CD4-positive, CD25-positive, alpha-beta regulatory T cell (primary cell): ENCODE measurements around the gene STARD3. TPM values are rescaled to one million over a fixed set of nuclear protein-coding genes. Genes with fewer than 3 reads are reported as not detected.

Experiments used
- ATAC-seq, 2 donors: fragments of 150-1000 bp; cut with Tn5 transposase; one replicate each; pipeline ENCODE4 v1.10.0; 2021; ENCODE audit warnings: low read depth in 2 of 2, moderate number of reproducible peaks in 2 of 2, moderate library complexity in 1 of 2
- DNase-seq, 3 donors: peaks; one replicate each; pipeline versions ENCODE4 v3.0.0 to v3.0.0-alpha.2; 2012 to 2022; ENCODE audit warnings: mixed read lengths in 1 of 3
- H3K27ac ChIP-seq: one replicate; pipeline ENCODE4 v1.7.0; 2013; ENCODE audit warnings: mild to moderate bottlenecking, low read length; ENCODE audit not compliant: insufficient read depth, poor library complexity, severe bottlenecking
- H3K27me3 ChIP-seq: one replicate; pipeline ENCODE4 v1.7.0; 2013; ENCODE audit warnings: low read length; ENCODE audit not compliant: control insufficient read depth, insufficient read depth
- H3K36me3 ChIP-seq: one replicate; pipeline ENCODE4 v1.7.0; 2013; ENCODE audit warnings: mild to moderate bottlenecking, low read length, moderate library complexity; ENCODE audit not compliant: control insufficient read depth, insufficient read depth
- H3K4me1 ChIP-seq: 2 replicates; pipeline ENCODE4 v1.7.0; 2013; ENCODE audit warnings: mild to moderate bottlenecking, low read length; ENCODE audit not compliant: insufficient read depth, control insufficient read depth, poor library complexity, severe bottlenecking
- H3K4me3 ChIP-seq: one replicate; pipeline ENCODE4 v1.7.0; 2013; ENCODE audit warnings: low read depth, mild to moderate bottlenecking, low read length, moderate library complexity
- H3K9me3 ChIP-seq, 2 experiments: 1 replicate in 1 of 2; 2 replicates in 1 of 2; pipeline ENCODE4 v1.7.0; 2013; ENCODE audit warnings: low read length in 2 of 2, mild to moderate bottlenecking in 1 of 2, moderate library complexity in 1 of 2; ENCODE audit not compliant: control insufficient read depth in 2 of 2
- H3K27ac Mint-ChIP-seq, 3 donors: one replicate each; pipeline ENCODE4 v1.8.0; 2020 to 2022; ENCODE audit warnings: mild to moderate bottlenecking in 3 of 3, mixed read lengths in 3 of 3, moderate library complexity in 2 of 3
- H3K27me3 Mint-ChIP-seq: one replicate; pipeline ENCODE4 v1.8.0; 2022; ENCODE audit warnings: mild to moderate bottlenecking, mixed read lengths
- H3K36me3 Mint-ChIP-seq: one replicate; pipeline ENCODE4 v1.8.0; 2020; ENCODE audit warnings: mixed read lengths
- H3K4me1 Mint-ChIP-seq, 4 donors: one replicate each; pipeline ENCODE4 v1.8.0; 2020 to 2022; ENCODE audit warnings: mixed read lengths in 4 of 4, mild to moderate bottlenecking in 1 of 4
- H3K4me3 Mint-ChIP-seq, 4 donors: one replicate each; pipeline ENCODE4 v1.8.0; 2020 to 2022; ENCODE audit warnings: mild to moderate bottlenecking in 4 of 4, mixed read lengths in 4 of 4, moderate library complexity in 3 of 4
- H3K9me3 Mint-ChIP-seq, 7 donors: one replicate each; pipeline ENCODE4 v1.8.0; 2020 to 2022; ENCODE audit warnings: mixed read lengths in 7 of 7, mild to moderate bottlenecking in 3 of 7, moderate library complexity in 2 of 7
- polyA plus RNA-seq, 4 donors: library from polyadenylated mRNA; unstranded; fragments of 300-500 nt; fragmentation: Illumina TruSeq; gene quantifications; one replicate each; pipeline ENCODE4 v1.2.3, GENCODE V29; 2021
- total RNA-seq: library from RNA; stranded (reverse); gene quantifications from one replicate; pipeline ENCODE4 v1.2.3, GENCODE V29; 2022

Gene STARD3
- total and polyA plus RNA-seq, 5 donors from 2014 or later, result 45.4 to 95.9 (median 46.7) TPM

- Histone ChIP-seq H3K36me3 (no peaks in the 10 kb centered on the region), H3K4me3 (no peak overlapping the region), H3K27ac (no peak overlapping the region), H3K9me3 (no peaks in the 10 kb centered on the region), H3K4me1 (peaks cover 37% of the 10 kb centered on the region), H3K27me3 (peaks cover 1% of the 10 kb centered on the region)
- Mint-ChIP-seq H3K4me1 (peaks cover 10 to 36% (median 19%) of the 10 kb centered on the region in 4 donors), H3K36me3 (no peaks in the 10 kb centered on the region), H3K9me3 (peaks cover 0 to 1% (median 0%) of the 10 kb centered on the region in 7 donors), H3K27ac (no peak overlapping the region), H3K4me3 (no peak overlapping the region), H3K27me3 (peaks cover 30% of the 10 kb centered on the region)
- DNase-seq (no peak), ATAC-seq (no peak)
Measured at GRCh38 chr17:39633570-39634183, 3.3 kb upstream of the STARD3 start.

GRCh38 chr17:39634384-39634871, 2.5 kb upstream of the STARD3 start:
- peaks cover 45% of the 10 kb centered on the region for H3K4me1 ChIP-seq
- no peaks in the 10 kb centered on the region for H3K36me3 Mint-ChIP-seq
- peak overlapping the region in 1 of 3 donors; percentile 38 for H3K27ac Mint-ChIP-seq
- ATAC-seq (no peak), DNase-seq (peak in 2 of 3 donors; percentile 46 to 51)
- no peak overlapping the region for H3K4me3 ChIP-seq
- H3K9me3 ChIP-seq, result no peaks in the 10 kb centered on the region
- peaks cover 26% of the 10 kb centered on the region for H3K27me3 Mint-ChIP-seq
- H3K9me3 Mint-ChIP-seq, result peaks cover 0 to 1% (median 0%) of the 10 kb centered on the region in 7 donors
- H3K27ac ChIP-seq, result no peak overlapping the region
- no peaks in the 10 kb centered on the region for H3K36me3 ChIP-seq
- H3K4me3 Mint-ChIP-seq, result peak overlapping the region; percentile 13 to 80 (median 41)
- H3K27me3 ChIP-seq, result no peaks in the 10 kb centered on the region
- H3K4me1 Mint-ChIP-seq, result peaks cover 11 to 43% (median 24%) of the 10 kb centered on the region in 4 donors

GRCh38 chr17:39635614-39636176, 1.2 kb upstream of the STARD3 start:
- Histone ChIP-seq H3K4me3 (no peak overlapping the region), H3K27me3 (no peaks in the 10 kb centered on the region), H3K36me3 (peaks cover 1% of the 10 kb centered on the region), H3K27ac (no peak overlapping the region), H3K4me1 (peaks cover 57% of the 10 kb centered on the region), H3K9me3 (no peaks in the 10 kb centered on the region)
- Mint-ChIP-seq H3K4me3 (peak overlapping the region; percentile 92 to 96 (median 94)), H3K9me3 (peaks cover 0 to 1% (median 0%) of the 10 kb centered on the region in 7 donors), H3K27ac (peak overlapping the region; percentile 60 to 90 (median 83)), H3K27me3 (peaks cover 17% of the 10 kb centered on the region), H3K36me3 (no peaks in the 10 kb centered on the region), H3K4me1 (peaks cover 11 to 53% (median 30%) of the 10 kb centered on the region in 4 donors)
- ATAC-seq (no peak), DNase-seq (no peak)

- H3K4me1 ChIP-seq, result peaks cover 62% of the 10 kb centered on the region
- Mint-ChIP-seq H3K4me3 (peak overlapping the region; percentile 92 to 96 (median 94)), H3K27me3 (peaks cover 9% of the 10 kb centered on the region), H3K4me1 (peaks cover 11 to 57% (median 37%) of the 10 kb centered on the region in 4 donors), H3K27ac (peak overlapping the region; percentile 63 to 90 (median 83)), H3K36me3 (no peaks in the 10 kb centered on the region), H3K9me3 (no peaks in the 10 kb centered on the region)
- no peaks in the 10 kb centered on the region for H3K9me3 ChIP-seq
- ATAC-seq (no peak), DNase-seq (no peak)
- H3K27me3 ChIP-seq, result no peaks in the 10 kb centered on the region
- H3K27ac ChIP-seq, result peak overlapping the region; percentile 89
- peaks cover 2% of the 10 kb centered on the region for H3K36me3 ChIP-seq
- peak overlapping the region; percentile 73 for H3K4me3 ChIP-seq
Measured at GRCh38 chr17:39636587-39636926, 387 bp upstream of the STARD3 start.

GRCh38 chr17:39638317-39638716, 1.4 kb downstream of the STARD3 start:
- Histone ChIP-seq H3K9me3 (no peaks in the 10 kb centered on the region), H3K27me3 (no peaks in the 10 kb centered on the region), H3K27ac (no peak overlapping the region), H3K4me3 (peak overlapping the region; percentile 96), H3K36me3 (peaks cover 2% of the 10 kb centered on the region), H3K4me1 (peaks cover 62% of the 10 kb centered on the region)
- Mint-ChIP-seq H3K4me3 (peak overlapping the region; percentile 92 to 96 (median 94)), H3K9me3 (no peaks in the 10 kb centered on the region), H3K27me3 (peaks cover 4% of the 10 kb centered on the region), H3K4me1 (peaks cover 11 to 71% (median 48%) of the 10 kb centered on the region in 4 donors), H3K36me3 (peaks cover 6% of the 10 kb centered on the region), H3K27ac (peak overlapping the region; percentile 65 to 92 (median 90))
- DNase-seq (no peak), ATAC-seq (no peak)

- H3K36me3 Mint-ChIP-seq, result peaks cover 6% of the 10 kb centered on the region
- H3K4me3 ChIP-seq, result peak overlapping the region; percentile 96
Measured at GRCh38 chr17:39639043-39639442, 2.1 kb downstream of the STARD3 start.

GRCh38 chr17:39639566-39640458, 2.9 kb downstream of the STARD3 start:
- Histone ChIP-seq H3K4me3 (no peak overlapping the region), H3K27me3 (no peaks in the 10 kb centered on the region), H3K9me3 (no peaks in the 10 kb centered on the region), H3K36me3 (peaks cover 5% of the 10 kb centered on the region), H3K4me1 (peaks cover 54% of the 10 kb centered on the region), H3K27ac (no peak overlapping the region)
- ATAC-seq (no peak), DNase-seq (no peak)
- Mint-ChIP-seq H3K4me3 (peak overlapping the region; percentile 58 to 92 (median 63)), H3K27me3 (no peaks in the 10 kb centered on the region), H3K36me3 (peaks cover 6% of the 10 kb centered on the region), H3K9me3 (no peaks in the 10 kb centered on the region), H3K27ac (peak overlapping the region in 1 of 3 donors; percentile 86), H3K4me1 (peaks cover 6 to 78% (median 49%) of the 10 kb centered on the region in 4 donors)

More at GRCh38 chr17:39639043-39639442, 2.1 kb downstream of the STARD3 start:
- no peak overlapping the region for H3K27ac ChIP-seq
- H3K27me3 ChIP-seq, result no peaks in the 10 kb centered on the region
- no peak for DNase-seq
- peaks cover 5% of the 10 kb centered on the region for H3K36me3 ChIP-seq
- H3K4me1 ChIP-seq, result peaks cover 62% of the 10 kb centered on the region
- no peak for ATAC-seq
- no peaks in the 10 kb centered on the region for H3K9me3 ChIP-seq
- no peaks in the 10 kb centered on the region for H3K9me3 Mint-ChIP-seq
- H3K4me1 Mint-ChIP-seq, result peaks cover 11 to 76% (median 50%) of the 10 kb centered on the region in 4 donors
- peaks cover 4% of the 10 kb centered on the region for H3K27me3 Mint-ChIP-seq
- H3K4me3 Mint-ChIP-seq, result peak overlapping the region; percentile 33 to 92 (median 62)
- no peak overlapping the region for H3K27ac Mint-ChIP-seq
